T-helper 2 cell (primary cell): ENCODE measurements around the gene EPO.
"Not testable (repeated sequence)": the region's sequence is repeated elsewhere in the genome, so short reads cannot be mapped to it uniquely, and the experiment has no call there.

Experiments
- DNase-seq, 5 experiments: peaks; one replicate each; pipeline versions ENCODE4 v3.0.0 to v3.0.0-alpha.2; 2012 to 2022

EPO gene

DNA sequence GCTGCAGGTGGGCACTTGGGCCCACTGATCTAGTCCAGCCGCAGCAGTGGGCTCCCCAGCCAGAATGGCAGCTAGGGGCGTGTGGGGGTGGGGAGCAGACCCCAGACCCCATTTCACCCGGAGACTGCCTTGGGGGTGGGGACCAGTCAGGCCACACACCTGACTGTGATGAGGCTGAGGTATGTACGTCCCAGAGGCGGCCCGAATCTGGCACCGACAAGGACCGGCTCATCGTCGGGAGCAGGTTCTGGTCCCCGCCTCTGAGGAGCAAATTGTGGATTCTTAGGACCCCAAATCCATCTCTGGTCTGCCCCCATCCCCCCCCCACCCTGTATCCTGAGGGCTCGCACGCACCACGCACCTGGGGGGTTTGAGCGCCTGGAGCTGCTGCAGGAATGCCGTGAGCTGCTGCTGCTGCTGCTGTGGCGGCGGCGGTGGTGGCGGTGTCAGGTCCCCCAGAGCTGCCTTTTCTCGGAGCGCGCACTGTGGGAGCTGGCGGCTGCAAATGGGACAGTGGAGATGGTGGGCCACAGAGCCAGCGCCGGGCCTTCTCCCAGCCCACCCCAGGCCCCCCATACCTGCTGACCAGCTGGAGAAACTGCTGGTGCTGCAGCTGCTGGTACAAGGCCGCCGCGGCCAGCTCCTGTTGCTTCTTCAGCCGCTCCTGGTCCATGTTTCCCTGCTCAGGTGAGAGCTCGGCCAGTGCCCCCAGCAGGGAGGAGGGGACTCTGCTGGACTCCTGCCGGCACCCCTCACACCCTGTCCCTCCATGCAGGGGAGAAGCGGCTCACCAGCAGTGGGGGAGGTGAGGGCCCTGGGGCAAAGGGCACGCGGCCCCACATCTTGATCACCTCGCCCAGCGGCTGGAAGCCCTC is 36.4 kb upstream of the EPO start:
- no peak for DNase-seq

DNA sequence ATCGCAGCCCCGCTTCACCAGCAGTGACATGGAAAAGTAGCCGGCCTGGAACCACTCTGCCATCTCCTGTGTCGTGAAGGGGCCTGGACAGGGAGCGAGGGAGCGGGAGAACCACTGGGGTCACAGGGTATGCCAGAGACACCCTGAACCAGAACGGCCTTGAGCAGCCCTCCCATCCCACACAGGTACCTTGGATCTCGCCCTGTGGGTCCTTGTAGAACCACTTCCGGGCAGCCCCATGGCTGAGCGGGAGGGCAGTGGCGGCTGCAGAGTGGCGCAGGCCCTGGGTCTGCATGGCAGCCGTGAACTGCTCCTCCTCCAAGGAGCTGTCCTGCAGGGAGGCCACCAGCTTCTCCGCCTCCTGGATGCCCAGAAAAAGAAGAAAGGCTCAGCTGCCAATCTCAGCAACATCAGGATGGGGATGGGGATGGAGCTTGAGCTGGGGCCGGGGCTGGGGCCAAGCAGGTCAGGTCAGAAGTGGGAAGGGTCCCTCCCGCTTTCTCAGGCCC is 35.7 kb upstream of the EPO start:
- no peak for DNase-seq

DNA sequence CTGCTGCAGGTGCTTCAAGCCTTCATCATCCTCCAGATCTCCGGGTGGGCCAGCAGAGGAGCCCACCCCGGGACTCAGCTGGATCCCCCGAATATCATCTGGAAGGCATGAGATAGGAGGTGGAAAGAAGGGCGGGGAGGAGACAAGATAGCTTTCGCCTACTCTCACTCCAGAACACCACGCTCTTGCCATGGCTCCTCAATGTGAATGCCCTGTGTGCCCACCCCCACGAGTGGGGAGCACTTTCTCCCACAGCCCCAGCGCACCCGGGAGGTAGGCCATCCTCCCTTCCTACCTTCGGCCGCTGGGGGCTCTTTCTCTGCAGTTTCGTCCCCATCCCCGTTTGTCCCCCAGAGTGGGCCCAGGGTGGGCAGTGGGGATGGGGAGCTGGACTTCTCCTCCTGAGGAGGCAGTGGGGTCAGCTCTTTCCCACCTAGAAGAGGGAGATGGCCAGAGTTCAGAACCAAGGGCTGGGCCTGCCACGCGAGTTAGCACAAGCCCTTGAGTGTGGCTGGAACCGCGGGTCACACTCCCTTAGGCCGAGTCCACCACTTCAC is 35.1 kb upstream of the EPO start:
- DNase-seq, result no peak

DNA sequence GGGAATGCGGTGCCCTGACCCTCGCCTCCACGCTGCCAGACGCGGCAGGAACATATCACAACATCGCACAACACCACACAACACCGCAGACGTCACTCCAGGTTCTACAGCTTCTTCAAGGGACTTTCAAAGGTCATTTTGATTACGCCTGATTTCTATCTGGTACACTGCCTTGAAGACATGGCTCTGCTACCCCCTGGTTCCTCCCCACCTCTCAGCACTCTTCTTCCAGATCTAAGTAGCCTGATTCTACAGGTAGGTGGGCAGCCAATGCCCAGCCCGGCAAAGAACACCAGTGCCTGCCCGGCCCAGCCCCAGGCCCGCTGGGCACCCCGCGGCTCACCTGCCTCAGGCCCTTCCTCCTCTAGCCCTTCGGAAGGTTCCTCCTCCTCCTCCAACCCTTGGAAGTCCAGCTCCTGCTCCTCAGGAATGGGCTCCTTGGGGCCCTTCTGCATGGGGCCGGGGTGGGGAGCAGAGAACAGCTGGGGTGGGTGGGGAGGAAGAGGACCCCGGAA is 34.6 kb upstream of the EPO start:
- DNase-seq, result no peak

DNA sequence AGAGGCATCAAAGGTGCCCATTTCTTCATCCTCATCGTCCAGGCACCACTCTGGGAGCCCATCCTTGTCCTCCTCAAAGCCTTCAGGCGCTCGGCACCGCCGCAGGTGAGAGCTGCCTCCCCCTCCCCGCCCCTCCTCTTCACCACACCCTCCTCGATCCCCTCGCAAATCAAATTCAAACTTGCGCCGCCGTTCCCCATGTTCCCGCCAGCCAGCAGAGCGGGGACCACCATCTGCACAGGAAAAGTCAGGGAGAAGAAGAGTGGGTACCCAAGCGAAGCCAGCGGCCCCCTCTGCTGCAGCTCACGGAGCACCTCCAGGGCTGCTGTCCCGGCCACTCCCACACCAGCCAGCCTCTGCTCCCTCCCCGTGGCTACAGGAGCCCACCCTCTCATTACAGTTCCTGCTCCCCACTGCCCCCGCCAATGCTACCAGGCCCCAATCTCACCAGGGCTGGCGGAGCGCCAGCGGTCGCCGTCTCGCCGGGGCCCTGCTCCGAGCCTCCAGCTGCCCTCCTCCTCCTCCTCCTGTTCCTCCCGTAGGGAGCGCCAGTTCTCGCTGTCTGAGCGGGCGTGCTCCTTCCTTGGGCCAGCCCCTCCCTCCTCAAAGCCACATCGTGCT is 34.0 kb upstream of the EPO start:
- no peak for DNase-seq

DNA sequence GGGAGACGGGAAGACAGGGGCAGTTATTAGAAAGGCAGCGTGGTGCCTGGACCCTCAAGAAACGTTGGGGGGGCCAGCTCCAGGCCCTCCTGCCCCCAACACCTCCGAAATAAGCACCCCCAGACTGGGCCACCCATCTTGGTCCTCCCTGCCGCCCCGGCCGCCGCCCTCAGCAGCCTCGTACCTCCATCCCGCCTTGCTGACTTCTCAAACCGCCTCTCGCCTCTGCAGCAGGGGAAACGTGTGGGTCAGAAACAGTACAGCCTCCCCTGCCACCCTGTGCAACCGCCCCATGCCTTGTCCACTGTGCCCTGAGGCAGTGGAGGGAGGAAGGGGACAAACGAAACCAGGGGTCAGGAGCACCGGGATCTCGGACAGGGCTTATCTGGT is 33.5 kb upstream of the EPO start:
- no peak for DNase-seq

DNA sequence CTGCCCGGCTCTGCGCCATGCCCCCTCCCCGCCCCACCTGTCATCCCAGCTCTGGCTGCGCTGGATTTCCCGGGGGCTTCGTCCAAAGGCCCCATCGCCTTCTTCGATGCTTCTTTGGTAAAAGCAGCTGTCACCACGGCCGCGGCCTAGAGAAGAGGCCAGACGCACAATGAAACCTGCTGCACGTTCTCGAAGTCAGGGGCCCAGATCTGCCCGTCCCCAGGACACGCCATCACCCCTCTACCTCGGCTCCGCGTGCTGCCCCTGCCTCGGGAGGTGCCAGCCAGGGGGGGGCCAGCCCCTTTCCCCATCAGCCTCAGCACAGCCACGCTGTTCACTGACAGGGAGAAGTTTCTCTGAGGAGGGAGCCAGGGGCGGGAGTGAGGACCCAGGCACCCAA is 33.0 kb upstream of the EPO start:
- DNase-seq, result no peak

DNA sequence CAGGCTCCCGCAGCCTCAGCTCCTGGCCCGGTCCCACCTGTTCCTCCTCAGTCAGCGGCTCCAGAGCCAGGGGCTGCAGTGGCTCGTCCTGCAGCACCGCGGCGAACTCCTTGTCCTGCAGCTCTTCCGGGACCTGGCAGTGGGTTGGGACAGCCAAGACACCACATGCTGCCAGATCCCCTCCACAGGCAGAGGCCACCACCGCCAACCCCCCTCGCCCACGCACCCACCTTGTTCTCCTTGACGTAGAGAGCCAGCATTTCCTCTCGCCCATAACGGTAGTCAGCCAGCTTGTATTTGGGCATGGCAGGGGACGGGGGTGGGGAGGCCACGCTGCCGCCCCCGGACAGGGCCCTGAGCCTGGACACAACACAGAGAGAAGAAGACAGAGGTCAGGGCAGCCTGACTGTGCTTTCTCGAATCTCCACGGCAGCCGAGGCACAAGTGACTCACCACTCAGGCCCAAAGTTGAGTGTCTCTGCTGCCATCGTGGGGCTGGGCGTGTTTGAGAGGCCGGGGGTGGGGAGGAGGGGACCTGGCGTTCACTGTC is 32.4 kb upstream of the EPO start:
- no peak for DNase-seq

DNA sequence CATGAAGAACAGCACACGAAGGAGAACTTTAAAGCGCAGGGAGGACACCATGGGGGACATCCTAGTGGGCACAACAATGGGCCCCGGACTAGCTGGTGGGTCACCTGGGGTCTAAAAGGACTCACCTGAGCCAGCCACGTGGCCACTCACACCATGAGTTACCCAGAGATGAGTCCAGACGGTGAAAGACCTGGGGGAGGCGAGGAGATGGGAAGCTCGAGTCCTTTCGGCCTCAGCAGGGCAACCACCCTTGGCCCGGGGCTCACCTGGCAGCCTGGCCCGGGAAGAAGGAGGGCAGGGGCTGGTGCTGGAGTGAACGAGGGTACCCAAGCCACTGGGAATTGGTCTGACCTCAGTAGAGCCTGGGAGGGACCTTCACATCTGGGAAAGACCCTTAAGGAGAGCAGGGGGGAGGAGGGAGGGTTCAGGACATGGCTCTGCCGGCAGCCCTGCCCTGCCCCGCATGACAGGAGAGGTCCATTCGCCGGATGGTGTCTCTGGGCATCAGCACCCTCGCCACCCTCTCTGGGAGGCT is 31.9 kb upstream of the EPO start:
- no peak for DNase-seq

DNA sequence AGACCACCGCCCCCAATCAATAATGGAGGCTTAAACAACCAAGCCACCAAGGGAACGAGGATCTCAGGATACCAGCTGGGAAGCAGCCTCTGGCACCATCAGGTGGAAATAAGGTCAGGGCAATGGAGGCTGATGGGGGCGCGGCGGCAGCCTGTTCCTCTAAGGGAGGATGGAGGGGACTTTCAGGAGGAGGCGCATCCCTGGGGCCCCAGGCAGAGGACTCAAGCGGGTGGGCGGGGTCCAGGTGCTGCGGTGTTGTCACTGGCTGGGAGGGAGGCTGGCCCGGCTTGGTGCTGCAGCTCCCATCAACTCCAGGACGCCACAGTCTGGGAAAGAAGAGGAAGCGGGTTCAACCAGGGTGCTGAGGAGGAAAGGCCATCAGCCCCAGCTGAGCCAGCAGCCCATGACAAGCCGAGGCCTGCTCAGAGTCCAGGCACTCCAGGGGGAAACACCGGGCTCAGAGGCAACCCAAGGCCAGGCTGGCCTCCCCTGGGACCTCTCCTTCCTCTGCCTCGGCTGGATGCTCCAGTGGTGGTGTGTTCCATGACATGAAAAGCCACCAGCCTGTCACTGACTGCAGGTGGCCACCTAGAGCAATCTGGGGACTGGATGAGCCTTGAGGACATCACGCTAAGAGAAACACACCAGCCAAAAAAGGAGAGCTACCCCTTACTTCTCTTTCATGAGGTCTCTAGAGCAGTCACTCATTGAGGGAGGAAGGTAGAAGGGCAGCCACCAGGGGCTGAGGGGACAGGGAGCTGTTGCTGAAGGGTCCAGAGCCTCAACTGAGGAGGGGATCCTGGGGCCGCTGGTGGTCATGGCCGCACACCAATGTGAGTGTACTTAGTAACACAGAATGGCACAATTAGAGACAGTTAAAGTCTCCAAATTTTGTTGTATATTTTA is 30.8 kb upstream of the EPO start:
- no peak for DNase-seq

DNA sequence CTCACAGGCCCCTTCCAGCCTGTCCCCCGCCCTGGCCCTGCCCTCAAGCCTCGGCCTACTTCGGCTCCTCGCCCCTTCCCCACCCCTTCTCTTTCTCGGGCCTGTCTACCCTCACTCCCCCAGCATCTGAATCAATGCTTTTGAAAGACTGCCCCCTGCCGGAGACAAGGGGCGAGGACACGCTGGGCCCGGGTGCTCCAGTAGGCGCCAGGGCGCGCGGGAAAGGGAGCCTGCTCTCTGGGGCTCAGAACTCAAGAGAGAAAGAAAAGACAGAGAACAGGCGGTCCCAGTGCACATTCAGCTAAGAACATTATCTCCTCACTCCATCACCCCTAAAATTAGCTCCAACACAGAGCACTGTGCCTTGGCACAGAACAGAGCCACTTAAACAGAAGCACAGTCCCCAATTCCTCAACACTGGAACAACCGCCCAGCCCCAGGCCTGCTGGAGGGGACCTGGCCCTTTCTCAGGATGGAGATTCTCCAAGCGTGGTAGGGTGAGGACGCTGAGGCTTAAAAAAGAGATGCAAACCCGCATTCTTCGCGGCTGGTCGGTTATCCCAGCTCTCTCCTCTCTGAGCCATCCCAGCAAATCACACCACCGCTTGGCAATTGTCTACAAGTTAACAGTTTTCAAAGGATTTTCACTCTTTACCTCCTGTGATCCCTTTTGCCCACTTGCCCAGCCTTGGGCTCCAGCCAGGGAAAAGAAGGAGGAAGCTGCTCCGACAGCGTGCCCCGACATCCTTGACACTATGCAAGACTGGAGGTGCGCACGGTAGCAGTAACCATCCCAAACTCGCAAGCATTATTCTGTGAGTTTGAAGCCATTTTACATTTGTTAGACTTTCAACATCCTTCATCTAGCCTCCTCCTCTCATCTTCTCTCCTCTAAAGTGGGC is 28.3 kb upstream of the EPO start:
- peak; percentile 50 to 80 (median 72) for DNase-seq

DNA sequence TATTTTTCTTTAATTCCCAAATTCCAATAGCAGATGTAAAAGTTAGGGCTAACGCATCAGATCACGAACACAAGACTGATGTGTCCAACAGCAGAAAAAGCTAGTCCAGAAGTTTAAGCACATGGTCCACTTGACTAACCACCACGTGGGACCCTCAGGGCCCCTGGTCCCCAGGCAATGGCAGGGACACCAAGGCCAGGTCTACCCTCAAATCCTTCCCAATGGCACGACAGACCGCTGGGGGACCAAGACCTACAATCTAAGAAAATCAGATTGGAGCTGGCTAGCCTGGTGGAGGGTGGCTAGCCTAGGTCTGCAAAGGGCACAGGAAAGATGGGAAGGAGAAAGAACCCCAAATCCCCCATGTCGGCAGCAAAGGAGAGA is 27.7 kb upstream of the EPO start:
- DNase-seq, result no peak

DNA sequence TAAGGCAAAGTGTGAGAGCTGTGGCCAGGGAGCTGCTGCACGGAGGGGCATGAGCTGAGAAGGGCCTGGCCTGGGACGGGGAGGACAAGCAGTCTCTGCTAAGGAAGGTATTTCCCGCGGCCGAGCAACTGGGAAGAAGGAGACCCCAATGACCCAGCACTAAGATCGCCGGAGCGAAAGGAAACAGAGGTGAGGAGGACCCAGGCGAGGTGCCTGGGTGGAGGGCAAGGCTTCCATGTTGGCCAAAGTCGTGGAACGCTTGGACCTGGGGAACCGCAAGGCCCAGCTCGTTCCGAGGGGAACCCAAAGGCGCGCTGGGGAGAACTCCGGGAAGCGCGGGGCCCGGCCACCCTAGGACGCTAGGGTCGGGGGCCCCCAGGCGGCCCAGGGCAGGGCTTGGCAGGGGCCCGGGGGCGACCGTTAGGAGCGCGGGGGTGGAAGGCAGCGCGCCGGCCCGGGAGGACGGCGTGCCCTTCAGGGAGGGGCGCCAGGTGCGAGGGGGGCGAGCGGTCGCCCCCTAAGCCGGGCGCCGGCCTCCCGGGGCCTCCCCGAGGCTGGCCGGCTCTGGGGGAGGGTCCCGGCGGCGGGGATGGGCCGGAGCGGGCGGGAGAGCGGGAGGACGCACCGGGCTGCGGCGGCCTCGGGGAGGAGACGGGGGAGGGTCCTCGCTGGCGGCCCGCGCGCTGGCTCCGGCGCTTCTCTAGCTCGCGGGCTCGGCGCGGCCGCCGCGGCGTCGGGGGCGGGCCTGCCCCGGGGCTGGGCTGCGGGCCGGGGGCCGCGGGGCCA is 26.8 kb upstream of the EPO start:
- peak in 1 of 5 experiments; percentile 37 for DNase-seq

DNA sequence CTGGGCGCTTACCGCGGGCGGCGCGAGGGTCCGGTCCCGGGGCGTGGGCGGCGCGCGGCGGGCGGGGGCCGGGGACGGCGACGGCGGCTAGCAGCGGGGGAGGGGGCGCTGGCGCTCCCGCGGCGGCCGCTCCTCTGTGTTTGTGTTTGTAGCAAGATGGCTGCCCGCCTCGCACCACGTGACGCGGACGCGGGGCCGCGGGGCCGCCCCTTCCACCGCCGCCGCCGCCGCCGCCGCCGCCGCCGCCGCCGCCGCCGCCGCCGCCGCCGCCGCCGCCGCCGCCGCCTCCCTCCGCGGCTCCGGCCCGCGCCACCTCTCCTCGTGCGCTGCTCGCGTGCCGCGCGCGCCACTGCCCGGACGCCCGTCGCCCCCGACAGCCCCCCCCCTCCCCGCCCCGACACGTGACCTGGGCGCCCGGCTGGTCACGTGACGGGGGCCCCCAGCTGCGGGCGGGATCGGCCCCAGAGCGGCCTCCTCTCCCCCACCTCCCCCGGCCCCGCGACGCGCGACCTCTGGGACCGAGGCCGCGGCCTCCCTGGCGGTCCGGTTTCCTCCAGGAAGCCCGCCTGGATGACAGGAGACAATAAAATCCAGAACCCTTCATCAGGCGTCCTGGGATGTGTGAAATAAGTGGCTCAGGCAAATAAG is 26.0 kb upstream of the EPO start, which contains the start of gene GIGYF1:
TSS of gene GIGYF1 (minus strand) at position 153 of the 648 bp plus-strand sequence. CDS start 6,012 bp downstream, outside the sequence.
- peak; percentile 49 to 84 (median 59) for DNase-seq

DNA sequence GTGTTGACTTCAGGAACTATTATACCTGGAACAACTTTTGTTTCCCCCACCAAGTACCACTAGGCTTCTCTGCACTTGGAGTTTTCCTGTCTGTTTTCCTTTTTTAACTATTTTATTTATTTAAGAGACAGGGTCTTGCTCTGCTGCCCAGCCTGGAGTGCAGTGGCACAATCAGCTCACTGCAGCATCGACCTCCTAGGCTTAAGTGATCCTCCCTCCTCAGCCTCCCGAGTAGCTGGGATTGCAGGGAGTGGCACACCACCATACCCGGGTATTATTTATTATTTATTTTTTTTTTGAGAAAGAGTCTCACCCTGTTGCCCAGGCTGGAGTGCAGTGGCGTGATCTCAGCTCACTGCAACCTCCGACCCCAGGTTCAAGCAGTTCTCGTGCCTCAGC is 24.1 kb upstream of the EPO start:
- no peak for DNase-seq

DNA sequence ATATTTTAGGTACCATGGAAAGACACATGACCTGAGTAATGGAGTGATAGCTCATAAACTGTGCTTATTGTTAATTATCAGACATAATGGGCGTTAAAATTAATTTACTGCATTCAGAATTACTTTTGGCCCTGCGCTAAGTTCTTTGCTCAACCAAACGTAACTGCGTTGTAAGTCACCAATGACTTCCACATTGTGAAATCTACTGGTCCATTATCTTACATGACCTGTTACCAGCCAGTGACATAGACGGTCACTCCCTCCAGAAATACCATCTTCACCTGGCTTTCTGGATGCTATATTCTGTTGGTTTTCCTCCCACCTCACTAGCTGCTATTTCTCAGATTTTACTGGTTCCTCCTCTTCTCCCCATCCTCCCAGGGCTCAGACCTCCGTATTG is 21.2 kb upstream of the EPO start:
- no peak for DNase-seq

DNA sequence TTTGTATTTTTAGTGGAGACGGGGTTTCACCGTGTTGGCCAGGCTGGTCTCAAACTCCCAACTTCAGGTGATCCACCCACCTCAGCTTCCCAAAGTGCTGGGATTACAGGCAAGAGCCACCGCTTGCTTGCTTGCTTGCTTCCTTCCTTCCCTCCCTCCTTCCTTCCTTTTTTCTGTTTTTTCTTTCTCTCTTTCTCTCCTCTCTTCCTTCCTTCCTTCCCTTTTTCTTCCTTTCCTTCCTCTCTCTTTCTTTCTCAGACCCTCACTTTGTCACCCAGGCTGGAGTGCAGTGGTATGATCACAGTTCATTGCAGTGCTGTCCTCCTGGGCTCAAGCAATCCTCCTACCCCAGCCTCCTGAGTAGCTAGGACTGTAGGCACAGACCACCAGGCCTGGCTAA is 19.2 kb upstream of the EPO start:
- not testable (repeated sequence) for DNase-seq

DNA sequence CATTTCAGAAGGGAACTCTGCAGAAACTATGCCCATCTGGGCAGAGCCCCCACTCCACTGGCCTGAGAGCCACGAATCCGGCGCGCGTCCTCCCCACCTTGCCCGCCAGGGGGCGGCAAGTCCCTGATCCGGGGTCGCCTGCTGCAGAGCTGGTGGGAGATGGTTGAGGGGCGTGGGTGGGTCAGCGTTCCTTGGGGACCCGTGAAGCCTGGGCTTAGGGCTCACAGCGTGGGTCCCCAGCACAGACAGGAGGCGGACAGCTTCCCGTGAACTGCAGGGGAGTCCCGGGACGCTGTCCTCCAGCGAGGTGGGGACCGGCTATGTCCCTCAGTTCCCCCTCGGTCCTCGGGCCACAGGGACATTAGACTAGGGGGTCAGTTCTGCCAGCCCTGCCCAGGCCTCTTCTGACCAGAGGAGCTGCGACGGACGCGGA is 14.9 kb upstream of the EPO start:
- DNase-seq, result peak; percentile 54 to 75 (median 61)
